ENCODE measurements around the gene PHF23. TPM values are rescaled to one million over a fixed set of nuclear protein-coding genes. Genes with fewer than 3 reads are reported as not detected.

Gene PHF23
- polyA plus RNA-seq, 1 experiment: 72.8 TPM

DNA sequence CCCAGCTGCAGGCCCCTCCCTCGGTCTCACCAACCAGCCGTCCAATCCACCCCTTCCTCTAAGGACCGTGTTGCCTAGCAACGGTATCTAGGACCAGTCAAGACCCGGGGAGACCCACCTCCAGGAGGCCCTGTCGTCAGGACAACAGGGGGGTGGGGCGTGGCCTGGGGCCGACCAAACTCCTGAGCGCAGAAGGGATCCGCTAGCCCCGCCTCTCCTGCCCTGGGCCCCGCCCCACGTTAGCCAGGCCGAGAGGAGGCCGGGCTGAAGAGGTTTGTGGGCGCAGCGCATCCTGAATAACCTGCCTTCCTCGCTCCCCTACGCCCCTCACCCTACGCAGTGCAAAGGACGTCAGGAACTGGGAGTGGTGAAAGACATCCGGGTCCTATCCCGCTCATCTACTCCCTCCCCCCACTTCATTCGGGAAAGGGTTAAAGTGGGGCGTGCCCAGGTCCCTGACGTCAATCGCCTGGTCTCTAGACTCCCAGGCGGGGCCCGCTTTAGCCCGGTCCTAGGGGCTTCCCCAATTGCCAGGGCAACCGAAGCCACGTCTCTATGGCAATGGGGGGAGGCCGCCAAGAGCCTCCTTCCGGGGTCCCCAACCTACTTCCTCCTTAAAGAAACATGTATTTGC is 34.3 kb downstream of the PHF23 start:
- ChIA-PET CTCF (no interaction called here), POLR2A (no interaction called here)
- peak overlapping the region; percentile 33 for H3K4me3 ChIP-seq (ENCODE audit: low read depth, low read length)
- DNase-seq (ENCODE audit: low read depth): no peak
- no peaks in the 10 kb centered on the region for H3K27me3 ChIP-seq (ENCODE audit: control insufficient read depth, insufficient read depth, low read length)
- peaks cover 13% of the 10 kb centered on the region for H3K36me3 ChIP-seq (ENCODE audit: control insufficient read depth, insufficient read depth, low read length)
- no peak for TF ChIP-seq CTCF (IDR thresholded peaks at IDR 0.05; ENCODE audit: insufficient read depth, low read depth, low read length)

DNA sequence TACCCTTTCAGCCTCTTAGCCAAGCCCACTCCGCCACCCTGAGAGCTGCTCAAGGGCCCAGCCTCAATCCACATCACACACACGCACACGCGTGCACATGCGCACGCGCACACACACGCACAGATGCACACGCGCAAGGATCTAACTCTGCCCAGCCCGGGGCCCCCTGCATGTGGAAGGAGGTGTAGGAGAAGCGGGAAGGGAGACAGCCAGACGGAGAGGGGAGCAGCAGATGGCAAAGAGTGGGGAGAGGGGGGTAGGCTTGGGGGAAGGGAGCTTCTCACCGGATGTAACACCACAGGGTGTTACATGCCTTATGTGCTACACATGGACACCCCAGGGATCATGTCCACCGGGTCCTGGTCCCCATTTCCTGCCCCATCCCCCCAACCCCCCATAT is 34.9 kb downstream of the PHF23 start:
- POLR2A ChIA-PET: no interaction called here
- H3K27me3 ChIP-seq (ENCODE audit: control insufficient read depth, insufficient read depth, low read length): no peaks in the 10 kb centered on the region
- TF ChIP-seq CTCF (IDR thresholded peaks at IDR 0.05; ENCODE audit: insufficient read depth, low read depth, low read length): no peak
- no peak for DNase-seq (ENCODE audit: low read depth)
- CTCF ChIA-PET: no interaction called here
- H3K36me3 ChIP-seq (ENCODE audit: control insufficient read depth, insufficient read depth, low read length): peaks cover 13% of the 10 kb centered on the region
- peak overlapping the region; percentile 33 for H3K4me3 ChIP-seq (ENCODE audit: low read depth, low read length)

DNA sequence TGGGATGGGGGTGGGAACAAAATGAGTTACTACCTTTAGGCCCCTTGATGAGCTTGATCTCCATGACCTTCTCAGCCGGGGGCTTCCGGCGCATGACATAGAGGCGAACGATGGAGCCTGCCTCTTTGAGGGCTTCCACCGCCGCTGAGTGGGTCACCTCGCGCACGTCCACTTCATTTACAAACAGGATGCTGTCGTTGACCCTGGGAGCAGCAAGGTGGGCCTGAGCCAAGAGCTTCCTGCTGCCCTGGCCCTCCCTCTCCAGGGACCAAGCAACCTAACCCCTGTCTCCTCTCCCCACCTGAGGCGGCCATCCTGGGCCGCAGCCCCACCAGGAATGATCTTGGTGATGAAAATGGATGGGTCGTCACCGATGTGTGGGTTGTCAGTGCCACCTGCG is 35.9 kb downstream of the PHF23 start:
- no peaks in the 10 kb centered on the region for H3K27me3 ChIP-seq (ENCODE audit: control insufficient read depth, insufficient read depth, low read length)
- no peak overlapping the region for H3K4me3 ChIP-seq (ENCODE audit: low read depth, low read length)
- TF ChIP-seq CTCF (IDR thresholded peaks at IDR 0.05; ENCODE audit: insufficient read depth, low read depth, low read length): no peak
- no peak for DNase-seq (ENCODE audit: low read depth)
- CTCF ChIA-PET: interaction anchor here (0.5 to 1.0 kb wide), 3 partner anchors 10 to 157 kb away, joined by 3 to 4 read pairs (median 3); no protein-coding TSS in a partner anchor
- POLR2A ChIA-PET: no interaction called here
- peaks cover 13% of the 10 kb centered on the region for H3K36me3 ChIP-seq (ENCODE audit: control insufficient read depth, insufficient read depth, low read length)

DNA sequence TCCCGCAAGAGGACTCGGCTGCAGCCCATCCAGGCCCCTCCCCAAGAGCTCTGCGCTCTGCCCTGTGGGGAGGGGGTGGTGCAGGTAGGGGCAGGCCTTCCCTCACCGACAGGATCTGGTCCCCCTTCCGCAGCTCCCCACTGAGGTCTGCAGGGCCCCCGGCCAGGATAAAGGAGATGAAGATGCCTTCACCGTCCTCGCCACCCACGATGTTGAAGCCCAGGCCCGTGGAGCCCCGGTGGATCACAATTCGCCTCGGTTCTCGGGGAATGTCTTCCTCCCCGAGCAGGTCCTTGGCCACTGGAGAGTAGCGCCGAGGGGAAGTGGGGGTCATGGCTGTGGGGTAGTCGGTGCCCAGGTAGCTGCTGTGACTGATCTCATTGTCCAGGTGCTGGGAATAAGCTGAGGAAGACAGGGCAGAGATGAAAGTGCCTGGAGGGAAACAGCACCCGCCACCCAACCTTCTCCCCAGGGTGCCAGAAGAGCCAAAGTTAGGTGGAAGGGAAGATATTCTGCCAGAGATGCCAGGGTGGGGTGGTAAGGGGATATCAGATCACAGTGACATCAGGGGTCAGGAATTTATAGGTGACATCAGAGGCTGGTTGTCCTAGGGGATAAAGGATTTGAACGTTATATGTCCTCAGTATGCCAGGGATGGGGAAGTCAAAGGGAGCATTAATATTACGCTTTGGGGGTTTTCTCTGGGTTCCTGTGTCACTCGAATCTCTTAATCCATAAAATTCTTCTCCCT is 42.4 kb downstream of the PHF23 start:
- ChIA-PET CTCF (no interaction called here), POLR2A (no interaction called here)
- H3K36me3 ChIP-seq (ENCODE audit: control insufficient read depth, insufficient read depth, low read length): peaks cover 31% of the 10 kb centered on the region
- no peaks in the 10 kb centered on the region for H3K27me3 ChIP-seq (ENCODE audit: control insufficient read depth, insufficient read depth, low read length)
- no peak for TF ChIP-seq CTCF (IDR thresholded peaks at IDR 0.05; ENCODE audit: insufficient read depth, low read depth, low read length)
- no peak overlapping the region for H3K4me3 ChIP-seq (ENCODE audit: low read depth, low read length)
- DNase-seq (ENCODE audit: low read depth): no peak

GRCh38 chr17:7195971-7196370 is 43.3 kb downstream of the PHF23 start:
- no peak for TF ChIP-seq CTCF (IDR thresholded peaks at IDR 0.05; ENCODE audit: insufficient read depth, low read depth, low read length)
- no peaks in the 10 kb centered on the region for H3K27me3 ChIP-seq (ENCODE audit: control insufficient read depth, insufficient read depth, low read length)
- ChIA-PET CTCF (no interaction called here), POLR2A (no interaction called here)
- DNase-seq (ENCODE audit: low read depth): no peak
- H3K36me3 ChIP-seq (ENCODE audit: control insufficient read depth, insufficient read depth, low read length): peaks cover 34% of the 10 kb centered on the region
- H3K4me3 ChIP-seq (ENCODE audit: low read depth, low read length): no peak overlapping the region

All from BJ (cell line).